ENCODE results near the gene HIC1. TPM values are rescaled to one million over a fixed set of nuclear protein-coding genes. Genes with fewer than 3 reads are reported as not detected.

Gene HIC1
- total RNA-seq, 1 donor from 2014 or later, result 14.9 TPM

DNA sequence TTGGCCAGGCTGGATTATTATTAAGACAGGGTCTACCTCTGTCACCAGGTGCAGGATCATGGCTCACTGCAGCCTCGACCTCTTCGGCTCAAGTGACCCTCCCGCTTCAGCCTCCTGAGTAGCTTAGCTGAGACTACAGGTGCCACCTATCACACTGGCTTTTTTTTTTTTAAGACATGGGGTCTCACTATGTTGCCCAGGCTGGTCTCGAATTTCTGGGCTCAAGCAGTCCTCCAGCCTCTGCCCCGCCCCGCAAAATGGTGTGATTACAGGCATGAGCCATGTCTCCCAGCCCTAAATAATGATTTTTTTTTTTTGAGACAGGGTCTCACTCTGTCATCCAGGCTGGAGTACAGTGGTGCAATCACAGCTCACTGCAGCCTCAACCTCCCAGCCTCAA, 7.3 kb upstream of the HIC1 start:
- no peak for DNase-seq (ENCODE audit: low spot score)

GRCh38 chr17:2048805-2049204, 6.1 kb upstream of the HIC1 start:
- peak; percentile 42 for DNase-seq (ENCODE audit: low spot score)

GRCh38 chr17:2049333-2050299, 5.3 kb upstream of the HIC1 start:
- DNase-seq (ENCODE audit: low spot score), result peak; percentile 88

DNA sequence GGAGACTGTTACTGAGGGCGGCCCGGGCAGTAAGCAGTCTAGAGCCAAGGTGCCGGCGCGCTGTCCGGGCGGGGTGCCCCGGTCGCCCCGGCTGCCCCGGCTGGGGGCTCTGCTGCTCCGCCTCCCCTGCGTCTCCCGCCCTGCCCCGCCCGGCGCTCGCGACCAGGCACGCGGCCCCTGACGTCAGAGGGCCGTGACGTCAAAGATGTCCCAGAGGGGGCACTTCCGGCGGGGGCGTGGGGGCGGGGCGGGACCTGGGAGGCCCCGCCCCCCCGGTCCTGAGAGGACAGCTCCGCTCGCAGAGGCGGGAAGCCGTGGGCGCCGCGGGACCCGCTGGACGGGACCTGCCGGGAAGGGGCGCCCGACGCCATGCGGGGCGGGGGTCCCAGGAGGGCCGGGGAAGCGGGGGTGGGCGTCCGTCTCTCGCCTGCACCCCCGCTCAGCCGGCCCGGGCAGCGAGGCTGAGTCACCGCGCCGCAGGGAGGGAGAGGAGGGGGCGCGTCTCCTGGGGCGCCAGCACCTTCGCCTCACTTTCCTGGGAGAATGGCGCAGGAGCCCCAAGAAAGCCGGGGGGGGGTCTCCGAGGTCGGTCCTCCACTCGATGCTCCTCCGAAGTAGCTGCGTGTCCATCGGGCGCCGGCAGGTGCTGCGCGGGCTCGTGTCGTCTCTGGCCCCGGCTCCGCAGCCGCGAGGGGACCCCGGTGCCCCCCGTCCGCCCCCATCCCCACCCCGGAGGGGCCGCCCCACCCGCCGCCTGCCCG, 4.4 kb upstream of the HIC1 start:
- DNase-seq (ENCODE audit: low spot score), result peak; percentile 74

DNA sequence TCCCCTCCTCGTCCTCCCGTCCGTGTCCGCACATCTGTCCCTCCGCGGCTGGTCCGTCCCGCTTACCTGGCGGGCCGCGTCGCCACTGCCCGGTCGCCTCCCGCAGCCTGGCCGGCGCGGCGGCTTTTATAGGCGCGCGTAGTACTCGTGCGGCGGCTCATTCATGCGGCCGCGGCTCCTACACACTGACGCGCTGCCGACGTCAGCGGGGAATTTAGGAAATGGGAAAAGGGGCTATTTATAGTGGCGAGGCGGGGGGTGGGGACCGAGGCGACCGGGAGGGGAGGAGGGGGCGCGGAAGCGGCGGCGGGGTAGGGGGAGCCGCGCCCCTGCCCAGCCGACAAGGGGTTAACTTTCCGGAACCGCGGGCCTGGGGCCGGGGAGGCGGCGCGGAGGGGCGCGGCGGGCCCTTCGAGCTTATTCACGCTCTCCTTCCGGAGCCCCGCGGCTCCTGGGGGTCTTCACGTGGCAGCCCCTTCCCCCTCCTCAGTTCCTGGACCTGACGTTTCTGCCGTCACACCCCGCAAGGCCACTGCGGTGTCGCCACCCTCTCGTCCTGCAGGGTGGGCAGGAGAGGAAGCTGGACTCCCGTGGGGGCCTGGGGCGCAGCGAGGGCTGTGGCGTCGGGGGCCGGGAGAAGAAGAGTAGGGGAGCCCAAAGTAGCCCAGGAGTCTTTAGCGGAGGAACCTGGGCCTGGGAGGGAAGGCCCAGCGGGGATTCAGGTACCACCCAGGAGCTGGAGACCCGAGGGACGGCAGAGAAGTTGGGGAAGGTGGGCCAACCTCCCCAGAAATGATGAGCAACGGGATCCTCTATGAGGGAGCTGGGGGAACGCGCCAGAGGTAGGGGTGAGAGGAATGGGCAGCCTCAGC, 3.6 kb upstream of the HIC1 start:
- no peak for DNase-seq (ENCODE audit: low spot score)

DNA sequence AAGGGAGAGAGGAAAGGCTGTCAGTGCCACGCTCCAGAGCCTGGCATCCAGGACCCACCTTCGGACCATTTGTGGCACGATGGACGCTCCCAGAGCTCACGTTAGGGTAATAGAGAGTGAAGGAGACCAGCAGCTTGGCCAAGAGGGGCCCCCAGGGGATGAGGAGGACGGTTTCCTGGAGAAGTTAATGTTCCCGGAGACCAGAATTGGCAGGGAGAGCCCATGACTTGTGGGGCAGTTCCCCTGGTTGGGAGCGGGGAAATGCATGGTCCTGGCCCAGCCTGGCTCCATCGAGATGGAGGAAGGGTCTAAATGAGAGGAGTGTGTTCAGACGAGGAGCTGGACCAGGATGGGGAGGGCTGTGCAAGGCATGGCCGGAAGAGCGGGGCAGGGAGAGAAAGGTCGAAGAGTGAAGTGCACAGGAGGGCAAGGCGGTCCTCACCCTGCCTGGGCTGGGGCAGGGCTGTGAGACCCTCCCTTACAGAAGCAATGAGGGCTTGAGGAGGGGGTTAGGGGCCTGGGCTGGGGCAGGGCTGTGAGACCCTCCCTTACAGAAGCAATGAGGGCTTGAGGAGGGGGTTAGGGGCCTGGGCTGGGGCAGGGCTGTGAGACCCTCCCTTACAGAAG, 2.9 kb upstream of the HIC1 start:
- peak; percentile 44 for DNase-seq (ENCODE audit: low spot score)

DNA sequence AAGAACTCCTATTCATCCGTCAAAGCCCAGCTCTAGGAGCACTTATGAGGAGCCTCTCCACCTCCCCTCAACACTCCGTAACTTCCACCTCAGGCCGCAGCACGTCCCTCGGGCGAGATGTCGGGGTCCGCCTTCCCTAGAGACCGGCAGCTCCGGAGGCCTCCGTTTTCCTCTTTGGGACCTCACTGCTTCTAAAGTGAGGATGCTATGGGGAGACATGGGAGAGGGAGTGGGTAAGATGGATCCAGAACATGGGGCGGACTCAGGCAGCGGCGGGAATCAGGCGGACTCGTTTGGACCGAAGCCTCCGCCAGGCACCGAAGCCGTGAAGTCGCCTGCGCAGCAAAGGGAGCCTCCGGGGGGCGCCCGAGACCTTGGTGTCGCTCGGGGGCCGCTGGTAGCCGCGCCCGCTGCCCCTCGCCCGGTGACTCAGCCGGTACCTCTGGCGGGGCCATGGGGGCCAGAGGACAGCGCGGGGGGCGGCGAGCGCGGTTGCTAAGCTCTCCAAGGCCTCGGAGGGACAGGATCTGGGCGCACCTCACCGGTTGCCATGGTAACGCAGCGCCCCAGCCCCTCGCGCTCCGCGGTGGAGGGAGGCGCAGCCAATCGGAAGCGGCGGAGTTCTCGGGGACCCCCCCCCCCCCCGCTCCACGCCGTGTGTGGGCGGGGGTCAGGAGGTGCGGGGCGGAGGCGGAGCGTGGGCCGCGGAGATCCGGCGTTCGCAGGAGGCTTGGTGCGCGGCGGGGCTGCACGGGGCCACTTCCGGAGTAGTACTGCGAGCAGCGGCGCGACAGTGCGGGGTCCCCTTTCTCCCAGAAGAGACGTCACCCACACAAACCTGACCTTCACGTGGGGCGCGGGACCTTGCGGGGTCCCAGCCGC, 1.3 kb upstream of the HIC1 start:
- peak; percentile 83 for DNase-seq (ENCODE audit: low spot score)

GRCh38 chr17:2054262-2054511, 716 bp upstream of the HIC1 start:
- no peak for DNase-seq (ENCODE audit: low spot score)

GRCh38 chr17:2055292-2056205, 646 bp downstream of the HIC1 start:
- DNase-seq (ENCODE audit: low spot score), result no peak

GRCh38 chr17:2056206-2057174, 1.6 kb downstream of the HIC1 start:
- DNase-seq (ENCODE audit: low spot score), result no peak

- DNase-seq (ENCODE audit: low spot score), result no peak
Measured at GRCh38 chr17:2057175-2057759, 2.4 kb downstream of the HIC1 start.

DNA sequence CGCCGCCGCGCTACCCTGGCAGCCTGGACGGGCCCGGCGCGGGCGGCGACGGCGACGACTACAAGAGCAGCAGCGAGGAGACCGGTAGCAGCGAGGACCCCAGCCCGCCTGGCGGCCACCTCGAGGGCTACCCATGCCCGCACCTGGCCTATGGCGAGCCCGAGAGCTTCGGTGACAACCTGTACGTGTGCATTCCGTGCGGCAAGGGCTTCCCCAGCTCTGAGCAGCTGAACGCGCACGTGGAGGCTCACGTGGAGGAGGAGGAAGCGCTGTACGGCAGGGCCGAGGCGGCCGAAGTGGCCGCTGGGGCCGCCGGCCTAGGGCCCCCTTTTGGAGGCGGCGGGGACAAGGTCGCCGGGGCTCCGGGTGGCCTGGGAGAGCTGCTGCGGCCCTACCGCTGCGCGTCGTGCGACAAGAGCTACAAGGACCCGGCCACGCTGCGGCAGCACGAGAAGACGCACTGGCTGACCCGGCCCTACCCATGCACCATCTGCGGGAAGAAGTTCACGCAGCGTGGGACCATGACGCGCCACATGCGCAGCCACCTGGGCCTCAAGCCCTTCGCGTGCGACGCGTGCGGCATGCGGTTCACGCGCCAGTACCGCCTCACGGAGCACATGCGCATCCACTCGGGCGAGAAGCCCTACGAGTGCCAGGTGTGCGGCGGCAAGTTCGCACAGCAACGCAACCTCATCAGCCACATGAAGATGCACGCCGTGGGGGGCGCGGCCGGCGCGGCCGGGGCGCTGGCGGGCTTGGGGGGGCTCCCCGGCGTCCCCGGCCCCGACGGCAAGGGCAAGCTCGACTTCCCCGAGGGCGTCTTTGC, 3.1 kb downstream of the HIC1 start:
- no peak for DNase-seq (ENCODE audit: low spot score)

DNA sequence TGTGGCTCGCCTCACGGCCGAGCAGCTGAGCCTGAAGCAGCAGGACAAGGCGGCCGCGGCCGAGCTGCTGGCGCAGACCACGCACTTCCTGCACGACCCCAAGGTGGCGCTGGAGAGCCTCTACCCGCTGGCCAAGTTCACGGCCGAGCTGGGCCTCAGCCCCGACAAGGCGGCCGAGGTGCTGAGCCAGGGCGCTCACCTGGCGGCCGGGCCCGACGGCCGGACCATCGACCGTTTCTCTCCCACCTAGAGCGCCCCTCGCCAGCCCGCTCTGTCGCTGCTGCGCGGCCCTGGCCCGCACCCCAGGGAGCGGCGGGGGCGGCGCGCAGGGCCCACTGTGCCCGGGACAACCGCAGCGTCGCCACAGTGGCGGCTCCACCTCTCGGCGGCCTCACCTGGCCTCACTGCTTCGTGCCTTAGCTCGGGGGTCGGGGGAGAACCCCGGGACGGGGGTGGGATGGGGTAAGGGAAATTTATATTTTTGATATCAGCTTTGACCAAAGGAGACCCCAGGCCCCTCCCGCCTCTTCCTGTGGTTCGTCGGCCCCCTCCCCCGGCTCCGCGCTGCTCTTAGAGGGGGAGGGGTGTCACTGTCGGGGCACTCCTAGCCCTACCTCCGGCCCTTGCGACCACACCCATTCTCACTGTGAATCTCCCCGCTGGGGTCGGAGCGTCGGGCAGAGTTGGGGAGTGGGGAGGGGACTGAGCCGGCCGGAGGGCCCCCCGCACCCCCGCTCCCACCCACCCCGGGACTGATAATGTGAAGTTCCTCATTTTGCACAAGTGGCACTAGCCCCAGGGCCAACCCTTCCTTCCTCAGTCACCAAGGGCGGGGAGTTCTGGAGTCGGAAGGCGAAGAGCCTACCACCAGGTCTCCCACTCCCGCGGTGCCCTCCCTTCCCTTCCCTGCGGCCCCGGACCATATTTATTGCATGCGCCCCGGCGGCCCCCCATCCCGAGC, 4.0 kb downstream of the HIC1 start:
- DNase-seq (ENCODE audit: low spot score), result no peak

- DNase-seq (ENCODE audit: low spot score), result no peak
Measured at GRCh38 chr17:2059547-2060384, 4.9 kb downstream of the HIC1 start.

DNA sequence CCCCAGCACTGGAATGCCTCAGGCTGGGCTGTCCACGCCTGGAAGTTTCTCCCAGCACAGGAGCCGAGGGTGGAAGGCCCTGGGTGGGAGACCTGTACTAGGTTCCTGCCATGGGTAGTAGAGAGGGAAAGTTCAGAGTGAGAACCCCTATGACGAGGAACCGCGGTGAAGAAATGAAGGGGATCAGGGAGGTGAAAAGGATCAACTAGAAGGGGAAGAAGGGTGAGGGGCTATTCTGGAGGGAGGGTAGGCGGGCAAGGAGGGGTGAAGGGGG, 5.4 kb downstream of the HIC1 start:
- DNase-seq (ENCODE audit: low spot score), result no peak

Measured in ureter (tissue), 1 donor.